ENCODE measurements around the gene PRR23E. TPM values are rescaled to one million over a fixed set of nuclear protein-coding genes. Genes with fewer than 3 reads are reported as not detected.

Gene PRR23E
- total RNA-seq, 1 experiment from 2014 or later = not detected

GRCh38 chr3:127166501-127167065 is 26.3 kb upstream of the PRR23E start:
- Mint-ChIP-seq H3K27me3 (ENCODE audit: insufficient read depth, unreplicated experiment) (peaks cover 14% of the 10 kb centered on the region), H3K27ac (ENCODE audit: unreplicated experiment) (no peak overlapping the region), H3K4me3 (ENCODE audit: unreplicated experiment) (no peak overlapping the region), H3K9me3 (ENCODE audit: unreplicated experiment) (no peaks in the 10 kb centered on the region), H3K4me1 (ENCODE audit: low read depth, unreplicated experiment) (no peaks in the 10 kb centered on the region), H3K36me3 (ENCODE audit: insufficient read depth, unreplicated experiment) (no peaks in the 10 kb centered on the region)
- no peaks in the 10 kb centered on the region for H3K9me3 ChIP-seq
- ChIA-PET POLR2A (no interaction called here), CTCF (no interaction called here)
- intact Hi-C loops (cut with micrococcal nuclease; ENCODE audit: unreplicated experiment) = no loop called here
- no TSS peak for BruUV-seq (replicated peaks)
- no peak for TF ChIP-seq CTCF (IDR thresholded peaks at IDR 0.05; ENCODE audit: insufficient read depth in 1 of 2, low read depth in 1 of 2, low read length in 1 of 2, severe bottlenecking in 1 of 2, unreplicated experiment in 1 of 2)
- no peak overlapping the region for H3K4me3 ChIP-seq (ENCODE audit: low read depth, low read length)
- no peaks in the 10 kb centered on the region for H3K4me1 ChIP-seq
- DNase-seq = no peak
- no peaks in the 10 kb centered on the region for H3K36me3 ChIP-seq (ENCODE audit: control insufficient read depth, insufficient read depth, low read length)
- no peaks in the 10 kb centered on the region; the same call in 1 of the 2 replicates for H3K27me3 ChIP-seq (replicated peaks; ENCODE audit: control insufficient read depth, insufficient read depth, low read length)

GRCh38 chr3:127167315-127168043 is 25.5 kb upstream of the PRR23E start:
- Histone ChIP-seq H3K9me3 (no peaks in the 10 kb centered on the region), H3K27me3 (replicated peaks; ENCODE audit: control insufficient read depth, insufficient read depth, low read length) (no peaks in the 10 kb centered on the region; the same call in 1 of the 2 replicates), H3K4me3 (ENCODE audit: low read depth, low read length) (no peak overlapping the region), H3K4me1 (no peaks in the 10 kb centered on the region), H3K36me3 (ENCODE audit: control insufficient read depth, insufficient read depth, low read length) (no peaks in the 10 kb centered on the region)
- H3K36me3 Mint-ChIP-seq (ENCODE audit: insufficient read depth, unreplicated experiment) = no peaks in the 10 kb centered on the region
- H3K27ac Mint-ChIP-seq (ENCODE audit: unreplicated experiment) = no peak overlapping the region
- BruUV-seq (replicated peaks) = no TSS peak
- ChIA-PET CTCF (no interaction called here), POLR2A (no interaction called here)
- TF ChIP-seq CTCF (IDR thresholded peaks at IDR 0.05; ENCODE audit: insufficient read depth in 1 of 2, low read depth in 1 of 2, low read length in 1 of 2, severe bottlenecking in 1 of 2, unreplicated experiment in 1 of 2) = no peak
- no peak for DNase-seq
- H3K4me3 Mint-ChIP-seq (ENCODE audit: unreplicated experiment) = no peak overlapping the region
- H3K27me3 Mint-ChIP-seq (ENCODE audit: insufficient read depth, unreplicated experiment) = peaks cover 14% of the 10 kb centered on the region
- no peaks in the 10 kb centered on the region for H3K9me3 Mint-ChIP-seq (ENCODE audit: unreplicated experiment)
- no peaks in the 10 kb centered on the region for H3K4me1 Mint-ChIP-seq (ENCODE audit: low read depth, unreplicated experiment)
- intact Hi-C loops (cut with micrococcal nuclease; ENCODE audit: unreplicated experiment) = no loop called here

- no peak overlapping the region for H3K27ac Mint-ChIP-seq (ENCODE audit: unreplicated experiment)
- intact Hi-C loops (cut with micrococcal nuclease; ENCODE audit: unreplicated experiment) = no loop called here
- Histone ChIP-seq H3K9me3 (no peaks in the 10 kb centered on the region), H3K27me3 (replicated peaks; ENCODE audit: control insufficient read depth, insufficient read depth, low read length) (no peaks in the 10 kb centered on the region; the same call in 1 of the 2 replicates), H3K4me1 (no peaks in the 10 kb centered on the region), H3K4me3 (ENCODE audit: low read depth, low read length) (no peak overlapping the region), H3K36me3 (ENCODE audit: control insufficient read depth, insufficient read depth, low read length) (no peaks in the 10 kb centered on the region)
- H3K9me3 Mint-ChIP-seq (ENCODE audit: unreplicated experiment) = no peaks in the 10 kb centered on the region
- DNase-seq = no peak
- ChIA-PET POLR2A (no interaction called here), CTCF (no interaction called here)
- TF ChIP-seq CTCF (IDR thresholded peaks at IDR 0.05; ENCODE audit: insufficient read depth in 1 of 2, low read depth in 1 of 2, low read length in 1 of 2, severe bottlenecking in 1 of 2, unreplicated experiment in 1 of 2) = no peak
- H3K4me3 Mint-ChIP-seq (ENCODE audit: unreplicated experiment) = no peak overlapping the region
- BruUV-seq (replicated peaks) = no TSS peak
- H3K36me3 Mint-ChIP-seq (ENCODE audit: insufficient read depth, unreplicated experiment) = no peaks in the 10 kb centered on the region
- peaks cover 14% of the 10 kb centered on the region for H3K27me3 Mint-ChIP-seq (ENCODE audit: insufficient read depth, unreplicated experiment)
- no peaks in the 10 kb centered on the region for H3K4me1 Mint-ChIP-seq (ENCODE audit: low read depth, unreplicated experiment)
These were observed 24.7 kb upstream of the PRR23E start for GRCh38 chr3:127168271-127168670.
